Fibroblast of pulmonary artery (primary cell): ENCODE measurements around the gene TLX2.
A peak's percentile ranks its signal among the peaks of the same experiment; 100 is the strongest.

Experiments
- DNase-seq: peaks from one replicate; pipeline ENCODE4 v3.0.0-alpha.2; 2010; ENCODE audit warnings: low read depth
- H3K4me3 ChIP-seq: replicated peaks from 2 replicates; pipeline ENCODE4 v1.5.1; 2011; ENCODE audit warnings: low read depth, mild to moderate bottlenecking, control low read depth, low read length, moderate library complexity
- TF ChIP-seq, protein P1 (sequence below): IDR thresholded peaks from 2 replicates; pipeline ENCODE4 v1.5.1; 2011; ENCODE audit warnings: mild to moderate bottlenecking, control low read depth, low read length, inconsistent platforms; ENCODE audit errors: missing control alignments

TLX2 gene

DNA sequence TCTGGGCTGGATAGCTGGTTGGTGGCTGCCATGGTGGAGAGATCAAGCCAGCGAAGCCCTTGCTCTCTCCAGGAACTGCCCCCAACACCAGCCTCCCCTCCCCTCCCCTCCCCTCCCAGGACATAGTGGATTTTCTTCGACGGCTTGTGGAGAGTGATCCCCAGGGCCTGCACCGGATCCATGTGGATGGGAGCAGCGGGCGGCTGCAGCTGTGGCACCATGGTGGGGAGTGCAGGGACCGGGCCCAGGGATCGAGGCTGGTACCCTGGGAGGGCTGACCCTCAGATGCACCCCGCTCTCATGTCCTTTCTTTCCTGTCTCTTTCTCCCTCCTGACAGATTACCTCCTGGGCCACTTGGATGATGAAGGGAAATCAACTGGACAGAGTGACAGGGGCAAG, 24.3 kb upstream of the TLX2 start:
- no peak overlapping the region for H3K4me3 ChIP-seq
- TF ChIP-seq, protein P1, sequence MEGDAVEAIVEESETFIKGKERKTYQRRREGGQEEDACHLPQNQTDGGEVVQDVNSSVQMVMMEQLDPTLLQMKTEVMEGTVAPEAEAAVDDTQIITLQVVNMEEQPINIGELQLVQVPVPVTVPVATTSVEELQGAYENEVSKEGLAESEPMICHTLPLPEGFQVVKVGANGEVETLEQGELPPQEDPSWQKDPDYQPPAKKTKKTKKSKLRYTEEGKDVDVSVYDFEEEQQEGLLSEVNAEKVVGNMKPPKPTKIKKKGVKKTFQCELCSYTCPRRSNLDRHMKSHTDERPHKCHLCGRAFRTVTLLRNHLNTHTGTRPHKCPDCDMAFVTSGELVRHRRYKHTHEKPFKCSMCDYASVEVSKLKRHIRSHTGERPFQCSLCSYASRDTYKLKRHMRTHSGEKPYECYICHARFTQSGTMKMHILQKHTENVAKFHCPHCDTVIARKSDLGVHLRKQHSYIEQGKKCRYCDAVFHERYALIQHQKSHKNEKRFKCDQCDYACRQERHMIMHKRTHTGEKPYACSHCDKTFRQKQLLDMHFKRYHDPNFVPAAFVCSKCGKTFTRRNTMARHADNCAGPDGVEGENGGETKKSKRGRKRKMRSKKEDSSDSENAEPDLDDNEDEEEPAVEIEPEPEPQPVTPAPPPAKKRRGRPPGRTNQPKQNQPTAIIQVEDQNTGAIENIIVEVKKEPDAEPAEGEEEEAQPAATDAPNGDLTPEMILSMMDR: no peak
- DNase-seq: no peak

DNA sequence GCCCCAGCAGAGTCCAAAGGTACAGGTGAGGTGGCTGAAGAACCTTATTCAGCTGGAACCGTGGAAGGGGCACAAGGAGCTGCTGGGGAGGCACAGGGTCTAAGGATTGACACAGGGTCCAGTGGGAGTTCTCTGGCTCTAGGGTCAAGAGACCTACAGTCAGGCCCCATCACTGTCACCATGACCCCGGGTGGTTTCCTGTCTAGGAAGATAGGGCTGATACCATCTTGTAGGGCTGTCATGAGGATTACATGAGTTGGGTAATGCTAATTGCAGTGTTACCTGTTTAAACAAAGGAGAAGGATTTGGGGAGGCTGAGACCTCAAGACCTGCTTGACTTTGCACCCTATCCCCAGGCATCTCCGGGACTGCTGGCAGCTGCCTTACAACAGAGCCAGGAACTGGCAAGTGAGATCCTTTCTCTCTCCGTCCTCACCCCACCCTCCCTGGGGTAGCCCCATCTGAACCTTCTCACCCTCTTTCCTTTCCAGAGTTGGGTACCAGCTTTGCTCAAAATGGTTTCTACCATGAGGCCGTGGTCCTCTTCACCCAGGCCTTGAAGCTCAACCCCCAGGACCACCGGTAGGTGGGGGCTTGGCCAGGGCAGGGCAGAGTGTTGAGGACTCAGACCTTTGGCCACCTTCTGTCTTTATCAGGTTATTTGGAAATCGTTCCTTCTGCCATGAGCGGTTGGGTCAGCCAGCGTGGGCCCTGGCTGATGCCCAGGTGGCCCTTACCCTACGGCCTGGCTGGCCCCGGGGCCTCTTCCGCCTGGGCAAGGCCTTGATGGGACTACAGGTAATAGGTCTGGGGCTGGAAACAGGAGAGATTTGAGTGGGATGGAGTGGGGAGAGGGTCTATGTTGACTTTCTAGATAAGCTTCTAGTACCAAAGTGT, 22.4 kb upstream of the TLX2 start:
- no peak overlapping the region for H3K4me3 ChIP-seq
- no peak for DNase-seq
- TF ChIP-seq, protein P1: no peak

DNA sequence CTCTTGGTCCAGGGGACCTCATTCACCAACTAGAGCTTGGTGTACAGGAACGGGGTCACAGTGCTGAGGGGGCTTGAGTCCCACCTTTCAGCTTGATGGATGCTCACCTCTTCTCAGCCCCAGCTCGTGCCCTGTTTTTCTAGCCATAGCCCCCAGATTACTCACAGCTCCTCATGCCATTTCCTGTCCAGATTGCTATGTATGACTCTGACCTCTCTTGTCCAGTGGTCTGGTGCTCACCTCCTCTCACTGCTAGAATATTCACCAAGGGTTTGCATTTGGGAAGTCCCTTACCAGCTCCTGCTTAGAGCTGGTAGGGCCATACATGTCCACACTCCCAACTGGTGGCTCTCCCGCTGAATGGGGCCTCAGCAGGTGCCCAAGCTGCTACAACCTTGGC, 20.7 kb upstream of the TLX2 start:
- no peak for DNase-seq
- no peak overlapping the region for H3K4me3 ChIP-seq
- TF ChIP-seq, protein P1: no peak

DNA sequence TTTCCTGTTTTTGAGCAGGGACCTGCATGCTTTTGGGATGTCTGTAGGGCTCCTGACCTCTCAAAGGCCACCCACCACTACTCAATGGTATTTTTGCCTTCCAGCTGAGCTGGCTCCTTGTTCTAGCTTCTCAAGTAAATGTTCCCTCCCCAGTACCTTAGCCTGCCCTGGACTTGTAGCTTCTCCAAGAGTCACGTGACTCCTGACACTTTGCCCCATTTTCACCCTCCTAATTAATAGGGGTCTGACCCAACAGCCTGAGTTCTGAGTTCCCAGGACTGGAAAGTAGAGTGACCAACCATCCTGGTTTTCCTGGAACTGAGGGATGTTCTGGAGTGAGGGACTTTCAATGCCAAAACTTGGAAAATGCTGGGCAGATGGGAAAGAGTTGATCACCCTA, 18.8 kb upstream of the TLX2 start:
- no peak overlapping the region for H3K4me3 ChIP-seq
- TF ChIP-seq, protein P1: no peak
- DNase-seq: no peak

DNA sequence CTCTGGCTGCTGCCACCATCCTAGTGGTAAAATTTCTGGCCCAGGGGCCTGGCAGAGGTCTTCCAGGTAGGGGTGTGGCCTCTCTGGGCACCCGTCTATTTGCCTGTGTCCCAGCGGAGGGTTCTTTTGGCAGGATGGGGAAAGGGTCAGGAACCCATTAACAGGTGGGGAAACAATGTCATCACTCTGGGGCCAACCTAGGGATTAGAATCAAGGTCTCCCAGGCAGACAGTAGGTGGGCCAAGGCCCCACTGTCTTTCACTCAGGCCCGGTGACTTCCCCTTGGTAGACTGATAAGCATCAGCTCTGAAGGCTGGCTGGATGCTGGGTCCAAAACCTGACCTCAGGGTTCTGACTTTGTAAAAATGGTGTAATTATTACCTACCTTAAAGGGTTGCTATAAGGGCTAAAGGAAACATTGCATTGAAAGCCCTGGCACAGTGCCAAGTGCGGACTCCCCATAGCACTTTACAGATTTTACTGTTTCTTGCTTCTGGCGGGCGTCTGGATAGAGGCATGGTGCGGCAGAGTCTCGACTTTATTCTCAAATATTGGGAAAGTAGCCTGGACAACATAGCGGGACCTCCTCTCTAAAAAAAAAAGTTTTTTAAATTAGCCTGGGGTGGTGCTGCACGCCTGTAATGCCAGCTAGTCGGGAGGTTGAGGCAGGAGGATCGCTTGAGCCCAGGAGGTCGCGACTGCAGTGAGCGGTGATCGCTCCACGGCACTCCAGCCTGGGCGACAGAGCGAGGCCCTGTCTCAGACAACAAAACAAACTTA, 17.1 kb upstream of the TLX2 start:
- no peak overlapping the region for H3K4me3 ChIP-seq
- TF ChIP-seq, protein P1: no peak
- DNase-seq: no peak

DNA sequence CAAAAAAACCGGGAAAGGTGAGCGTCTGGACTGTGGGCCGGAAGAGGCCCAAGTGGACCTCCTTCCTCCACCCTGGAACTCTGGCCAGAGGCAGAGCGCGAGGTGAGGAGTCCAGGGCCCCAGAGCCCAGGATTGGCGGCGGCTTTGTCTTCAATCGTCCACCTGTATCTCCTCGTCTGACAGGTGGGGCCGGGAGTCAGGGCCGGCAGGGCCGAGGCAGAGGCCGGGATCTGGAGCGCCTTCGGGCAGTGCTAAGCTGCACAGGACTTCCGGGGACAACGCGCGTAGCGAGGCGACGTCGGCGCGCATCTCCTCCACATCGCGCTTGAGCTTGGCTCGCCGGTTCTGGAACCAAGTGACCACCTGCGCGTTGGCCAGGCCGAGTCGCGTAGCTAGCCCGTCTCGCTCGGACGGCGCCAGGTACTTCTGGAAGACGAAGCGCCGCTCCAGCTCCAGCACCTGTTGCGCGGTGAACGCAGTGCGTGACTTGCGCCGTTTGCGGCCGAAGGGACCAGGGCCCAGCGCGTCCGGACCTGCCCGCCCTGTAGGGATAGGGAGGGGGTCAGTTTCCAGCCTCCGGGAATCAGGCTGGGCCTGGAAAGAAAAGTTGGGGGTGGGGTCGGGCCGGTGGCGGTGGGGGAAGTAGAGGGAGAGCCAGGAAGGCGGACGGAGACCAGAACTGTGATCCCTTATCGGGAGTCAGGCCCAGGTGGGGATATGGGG, 16.3 kb upstream of the TLX2 start:
- TF ChIP-seq, protein P1: no peak
- DNase-seq: no peak
- peak overlapping the region; percentile 40 for H3K4me3 ChIP-seq
